K562 (cell line): ENCODE data around the gene STX3. TPM values are rescaled to one million over a fixed set of nuclear protein-coding genes. Genes with fewer than 3 reads are reported as not detected.

Experiments
- AFF1 ChIP-seq, 2 experiments: fragments of 450-650 bp; IDR thresholded peaks; 2 replicates each; pipeline ENCODE4 v1.6.1; 2018; ENCODE audit warnings: mild to moderate bottlenecking in 2 of 2, low read depth in 1 of 2; ENCODE audit not compliant: partially characterized antibody in 2 of 2
- JUND ChIP-seq, 2 experiments: IDR thresholded peaks; 2 replicates in 1 of 2; 3 replicates in 1 of 2; pipeline ENCODE4 v1.6.1; 2011; ENCODE audit warnings: borderline replicate concordance in 2 of 2, low read depth in 2 of 2, low read length in 2 of 2, improper control_type of control experiment in 1 of 2, missing biosample characterization in 1 of 2, missing genetic modification characterization in 1 of 2, missing genetic modification reagents in 1 of 2
- MBD2 ChIP-seq: sonication (generic); IDR thresholded peaks from 2 replicates; pipeline ENCODE4 v1.6.1; 2016; ENCODE audit warnings: low read depth, borderline replicate concordance
- NR4A1 ChIP-seq, 2 experiments: fragments of 250-450 bp in 1 of 2; fragments of 450-650 bp in 1 of 2; sonication (Bioruptor Pico) in 1 of 2; IDR thresholded peaks; 2 replicates each; pipeline versions ENCODE4 v1.4.0 to v1.6.1; 2016 to 2020; ENCODE audit warnings: mild to moderate bottlenecking in 2 of 2, missing compliant biosample characterization in 1 of 2, missing genetic modification characterization in 1 of 2, moderate library complexity in 1 of 2
- SRSF7 ChIP-seq: fragments of 200-400 bp; formaldehyde crosslinking; optimal IDR thresholded peaks from 2 replicates; pipeline ENCODE3; 2017; ENCODE audit warnings: mild to moderate bottlenecking, low read depth, low read length
- ZBTB11 ChIP-seq, 3 experiments: fragments of 200-800 bp in 1 of 3; fragments of 250-450 bp in 1 of 3; fragments of 450-650 bp in 1 of 3; sonication (Bioruptor Pico) in 1 of 3; sonication (Bioruptor generic) in 1 of 3; formaldehyde crosslinking in 1 of 3; IDR thresholded peaks; 2 replicates each; pipeline versions ENCODE4 v1.6.1 to v1.8.0; 2016 to 2022; ENCODE audit warnings: mild to moderate bottlenecking in 2 of 3, missing genetic modification characterization in 2 of 3, missing compliant biosample characterization in 1 of 3, moderate library complexity in 1 of 3
- ZBTB8A ChIP-seq: fragments of 450-650 bp; IDR thresholded peaks from 2 replicates; pipeline ENCODE4 v1.6.1; 2018; ENCODE audit warnings: mild to moderate bottlenecking, moderate library complexity; ENCODE audit not compliant: partially characterized antibody
- ZKSCAN8 ChIP-seq: fragments of 200-800 bp; sonication (Bioruptor generic); IDR thresholded peaks from 2 replicates; pipeline ENCODE4 v1.6.1; 2016; ENCODE audit warnings: missing genetic modification characterization, missing compliant biosample characterization
- ZNF124 ChIP-seq: sonication (generic); formaldehyde crosslinking; IDR thresholded peaks from 2 replicates; pipeline ENCODE4 v1.8.1; 2022; ENCODE audit warnings: missing genetic modification reagents
- ZNF717 ChIP-seq: fragments of 250-450 bp; sonication (Bioruptor Pico); IDR thresholded peaks from 2 replicates; pipeline ENCODE4 v1.5.0; 2021
- ZSCAN32 ChIP-seq: fragments of 450-650 bp; formaldehyde crosslinking; IDR thresholded peaks from 2 replicates; pipeline ENCODE4 v1.4.0; 2020; ENCODE audit warnings: mild to moderate bottlenecking, moderate library complexity
- polyA plus RNA-seq, 8 experiments: library from polyadenylated mRNA; depleted of rRNA in 4 of 8; stranded (reverse) in 5 of 8; unstranded in 3 of 8; fragments of >200 nt; fragmentation: Nextera tagmentation in 2 of 8; fragmentation: Illumina TruSeq in 1 of 8; extraction: Ambion mirVana in 2 of 8; extraction: Trizol in 1 of 8; gene quantifications; 2 replicates each; pipeline versions ENCODE4 v1.2.1 to v1.2.3, GENCODE V29; 2011 to 2014; ENCODE audit warnings: inconsistent platforms in 1 of 8, missing spikeins in 1 of 8
- total RNA-seq, 7 experiments: library from RNA; depleted of rRNA in 6 of 7; stranded (reverse); fragments of >200 nt in 6 of 7; fragmentation: Illumina TruSeq in 2 of 7; extraction: Trizol in 2 of 7; gene quantifications; 2 replicates each; pipeline versions ENCODE4 v1.2.1 to v1.2.3, GENCODE V29; 2011 to 2021; ENCODE audit warnings: low replicate concordance in 1 of 7

STX3 gene
- total and polyA plus RNA-seq, 9 of the 15 experiments (the other 6 are each of a cell fraction or from before 2014, with no cell fraction given): 12.0 to 91.6 (median 48.7) TPM

- no peak for TF ChIP-seq AFF1 (IDR thresholded peaks at IDR 0.05; ENCODE audit: low read depth in 1 of 2, partially characterized antibody in 2 of 2)
- TF ChIP-seq NR4A1 (CRISPR knock-in tag; IDR thresholded peaks at IDR 0.05): no peak
- TF ChIP-seq NR4A1 (tag; IDR thresholded peaks at IDR 0.05): peak; percentile 52; the same call in 1 of the 2 replicates
- TF ChIP-seq ZNF717 (CRISPR knock-in tag): no peak
- TF ChIP-seq MBD2: peak; percentile 54; the same call in 1 of the 2 replicates
- no peak for TF ChIP-seq ZKSCAN8
- TF ChIP-seq ZNF124 (CRISPR knock-in tag): no peak
- TF ChIP-seq SRSF7: no peak
- TF ChIP-seq JUND (IDR thresholded peaks at IDR 0.05; ENCODE audit: borderline replicate concordance, low read depth, low read length): peak; percentile 81
- TF ChIP-seq JUND (tag; IDR thresholded peaks at IDR 0.05; ENCODE audit: borderline replicate concordance, low read depth, low read length): peak; percentile 52; the same call in 1 of the 3 replicates
- no peak for TF ChIP-seq ZSCAN32 (CRISPR knock-in tag)
- TF ChIP-seq ZBTB8A: no peak
- TF ChIP-seq ZBTB11 (CRISPR knock-in tag; IDR thresholded peaks at IDR 0.05): peak; percentile 98 to 100 (median 99)
Observed at GRCh38 chr11:59810189-59810910, 55.2 kb downstream of the STX3 start, which contains the start of gene MRPL16 (continued).
